Neural progenitor cell (in vitro differentiated cells): ENCODE results near the gene KCNH1.

Experiments used
- CTCF ChIP-seq: fragments of 200-600 bp; sonication (generic); IDR thresholded peaks from 2 replicates; pipeline ENCODE4 v1.5.1; 2017; ENCODE audit warnings: antibody characterized with exemption, mild to moderate bottlenecking
- EZH2phosphoT487 ChIP-seq: fragments of 200-600 bp; sonication (generic); IDR thresholded peaks from 2 replicates; pipeline ENCODE4 v1.6.1; 2017; ENCODE audit warnings: antibody characterized with exemption

- TF ChIP-seq CTCF (no peak), EZH2phosphoT487 (no peak)
Observed at GRCh38 chr1:210981490-210981889, 152.5 kb downstream of the KCNH1 start.
